Activated CD4-positive, alpha-beta T cell treated with anti-CD3 and anti-CD28 coated beads, Interleukin-2, amount 10 ng/mL, durations not matched to agents 24 days and 14 days (primary cell): ENCODE data around the gene ANKRD31. TPM values are rescaled to one million over a fixed set of nuclear protein-coding genes. Genes with fewer than 3 reads are reported as not detected.
"Not testable (repeated sequence)": the region's sequence is repeated elsewhere in the genome, so short reads cannot be mapped to it uniquely, and the experiment has no call there.

Experiments used
- DNase-seq: peaks from one replicate; pipeline ENCODE4 v3.0.0; 2022
- H3K27ac Mint-ChIP-seq: one replicate; pipeline ENCODE4 v1.8.0; 2022; ENCODE audit warnings: mild to moderate bottlenecking, mixed read lengths
- H3K27me3 Mint-ChIP-seq: one replicate; pipeline ENCODE4 v1.8.0; 2022; ENCODE audit warnings: mixed read lengths
- H3K36me3 Mint-ChIP-seq: one replicate; pipeline ENCODE4 v1.8.0; 2022; ENCODE audit warnings: low read depth, mild to moderate bottlenecking, mixed read lengths
- H3K4me1 Mint-ChIP-seq: one replicate; pipeline ENCODE4 v1.8.0; 2021; ENCODE audit warnings: mixed read lengths
- H3K4me3 Mint-ChIP-seq: one replicate; pipeline ENCODE4 v1.8.0; 2022; ENCODE audit warnings: mild to moderate bottlenecking, moderate library complexity, mixed read lengths
- H3K9me3 Mint-ChIP-seq: one replicate; pipeline ENCODE4 v1.8.0; 2021; ENCODE audit warnings: mixed read lengths
- intact Hi-C: fragments of 100-400 bp; cut with micrococcal nuclease; formaldehyde crosslinking; loops from one replicate; pipeline ENCODE4 v1.15.1; 2023
- total RNA-seq: library from RNA; stranded (reverse); gene quantifications from 2 replicates; pipeline ENCODE4 v1.2.3, GENCODE V29; 2022

ANKRD31 gene
- total RNA-seq, 1 donor from 2014 or later, result 0.47 TPM

DNA sequence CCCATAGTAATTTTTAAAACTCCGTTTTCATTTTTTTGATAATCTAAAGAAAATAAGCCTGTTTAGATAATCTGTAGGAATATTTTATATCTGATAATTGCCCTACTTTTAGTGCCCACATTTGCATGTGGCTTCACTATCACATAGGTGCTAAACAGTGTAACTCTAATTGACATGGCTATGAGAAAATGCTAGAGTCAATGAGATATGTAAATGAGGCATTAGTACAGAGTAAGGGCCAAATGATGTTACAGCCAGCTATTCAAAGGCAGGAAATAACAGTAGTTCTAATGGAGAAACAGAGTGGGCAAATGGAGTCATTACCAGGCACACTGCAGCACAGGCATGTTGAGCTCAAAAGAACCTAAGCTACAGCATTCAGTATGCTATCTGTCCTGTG, 147.0 kb downstream of the ANKRD31 start:
- Mint-ChIP-seq H3K36me3 (no peaks in the 10 kb centered on the region), H3K4me1 (peaks cover 9% of the 10 kb centered on the region), H3K9me3 (peaks cover 6% of the 10 kb centered on the region), H3K27me3 (peaks cover 8% of the 10 kb centered on the region), H3K27ac (no peak overlapping the region), H3K4me3 (no peak overlapping the region)
- intact Hi-C loops, result loop anchor here (5.0 kb wide), 1 partner anchor 152 kb away; no protein-coding TSS in a partner anchor
- DNase-seq, result no peak

DNA sequence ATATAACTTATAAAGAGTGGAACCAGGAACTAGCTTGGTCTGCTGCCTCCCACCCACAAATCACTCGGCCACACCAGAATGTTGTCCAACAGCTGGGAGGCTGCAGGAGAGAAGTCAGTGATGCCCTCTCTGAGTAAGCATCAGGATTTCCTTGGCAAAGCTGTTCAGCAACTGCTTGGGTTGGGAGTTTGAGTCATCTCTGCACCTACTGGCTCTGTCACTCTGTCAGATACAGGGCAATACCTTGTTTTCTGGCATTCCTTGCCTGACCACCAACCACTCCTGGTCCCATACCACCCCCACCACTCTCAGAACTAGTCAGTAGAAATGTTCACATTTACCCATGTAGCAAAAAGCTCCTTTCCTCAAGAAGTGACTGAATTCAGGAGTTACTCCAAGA, 147.5 kb downstream of the ANKRD31 start:
- DNase-seq, result no peak
- H3K4me1 Mint-ChIP-seq, result peaks cover 9% of the 10 kb centered on the region
- peaks cover 8% of the 10 kb centered on the region for H3K27me3 Mint-ChIP-seq
- no peak overlapping the region for H3K27ac Mint-ChIP-seq
- H3K4me3 Mint-ChIP-seq, result no peak overlapping the region
- peaks cover 6% of the 10 kb centered on the region for H3K9me3 Mint-ChIP-seq
- intact Hi-C loops, result loop anchor here (5.0 kb wide), 1 partner anchor 152 kb away; no protein-coding TSS in a partner anchor
- H3K36me3 Mint-ChIP-seq, result no peaks in the 10 kb centered on the region

- peaks cover 9% of the 10 kb centered on the region for H3K4me1 Mint-ChIP-seq
- H3K9me3 Mint-ChIP-seq, result peaks cover 6% of the 10 kb centered on the region
- peaks cover 8% of the 10 kb centered on the region for H3K27me3 Mint-ChIP-seq
- H3K36me3 Mint-ChIP-seq, result no peaks in the 10 kb centered on the region
- no peak overlapping the region for H3K27ac Mint-ChIP-seq
- no peak overlapping the region for H3K4me3 Mint-ChIP-seq
- intact Hi-C loops, result loop anchor here (5.0 kb wide), 1 partner anchor 151 kb away; no protein-coding TSS in a partner anchor
- DNase-seq, result no peak
Measured at GRCh38 chr5:75088648-75089047, 148.0 kb downstream of the ANKRD31 start.

DNA sequence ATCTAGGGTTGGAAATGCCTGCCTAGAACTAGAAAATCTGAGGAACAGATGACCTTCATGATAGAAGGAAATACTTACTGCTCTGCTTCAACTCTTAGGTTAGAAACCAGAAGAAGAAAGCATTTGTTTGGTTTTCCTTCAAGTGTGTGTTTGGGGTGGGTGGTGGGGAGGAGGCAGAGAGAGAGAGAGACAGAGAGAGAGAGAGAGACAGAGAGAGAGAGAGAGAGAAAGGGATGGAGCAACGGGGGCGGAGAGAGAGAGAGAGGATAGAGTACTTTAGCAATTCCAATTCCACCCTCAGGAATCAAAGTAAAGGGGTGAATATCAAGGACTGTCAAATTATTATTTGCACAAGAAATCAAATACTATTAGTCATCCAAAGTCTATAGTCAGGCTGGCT, 155.2 kb downstream of the ANKRD31 start:
- H3K27ac Mint-ChIP-seq, result no peak overlapping the region
- intact Hi-C loops, result no loop called here
- no peaks in the 10 kb centered on the region for H3K4me1 Mint-ChIP-seq
- no peak for DNase-seq
- H3K9me3 Mint-ChIP-seq, result no peaks in the 10 kb centered on the region
- no peaks in the 10 kb centered on the region for H3K27me3 Mint-ChIP-seq
- no peaks in the 10 kb centered on the region for H3K36me3 Mint-ChIP-seq
- H3K4me3 Mint-ChIP-seq, result no peak overlapping the region

DNA sequence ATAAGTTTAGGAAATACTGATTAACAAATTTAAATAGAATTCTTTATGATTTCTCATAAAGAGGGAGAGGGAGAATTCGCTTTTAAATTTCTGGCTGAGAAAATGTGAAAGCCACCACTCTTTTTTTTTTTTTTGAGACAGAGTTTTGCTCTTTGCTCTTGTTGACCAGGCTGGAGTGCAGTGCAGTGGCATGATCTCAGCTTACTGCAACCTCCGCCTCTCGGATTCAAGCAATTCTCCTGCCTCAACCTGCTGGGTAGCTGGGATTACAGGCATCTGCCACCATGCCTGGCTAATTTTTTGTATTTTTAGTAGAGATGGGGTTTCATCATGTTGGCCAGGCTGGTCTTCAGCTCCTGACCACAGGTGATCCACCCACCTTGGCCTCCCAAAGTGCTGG, 157.3 kb downstream of the ANKRD31 start:
- H3K27me3 Mint-ChIP-seq, H3K4me3 Mint-ChIP-seq, DNase-seq, intact Hi-C loops, H3K36me3 Mint-ChIP-seq, H3K9me3 Mint-ChIP-seq, H3K4me1 Mint-ChIP-seq, H3K27ac Mint-ChIP-seq: not testable (repeated sequence)

GRCh38 chr5:75078027-75078426, 158.7 kb downstream of the ANKRD31 start:
- Mint-ChIP-seq H3K4me1 (peaks cover 2% of the 10 kb centered on the region), H3K4me3 (no peak overlapping the region), H3K9me3 (no peaks in the 10 kb centered on the region), H3K27ac (no peak overlapping the region), H3K27me3 (no peaks in the 10 kb centered on the region), H3K36me3 (no peaks in the 10 kb centered on the region)
- intact Hi-C loops, result no loop called here
- DNase-seq, result no peak

GRCh38 chr5:75072061-75072460, 164.6 kb downstream of the ANKRD31 start:
- Mint-ChIP-seq H3K4me3 (no peak overlapping the region), H3K27me3 (no peaks in the 10 kb centered on the region), H3K27ac (no peak overlapping the region), H3K9me3 (peaks cover 8% of the 10 kb centered on the region), H3K4me1 (peaks cover 2% of the 10 kb centered on the region), H3K36me3 (no peaks in the 10 kb centered on the region)
- intact Hi-C loops, result no loop called here
- DNase-seq, result no peak

- DNase-seq, result no peak
- no peak overlapping the region for H3K4me3 Mint-ChIP-seq
- no peaks in the 10 kb centered on the region for H3K36me3 Mint-ChIP-seq
- intact Hi-C loops, result no loop called here
- H3K27ac Mint-ChIP-seq, result no peak overlapping the region
- no peaks in the 10 kb centered on the region for H3K27me3 Mint-ChIP-seq
- H3K4me1 Mint-ChIP-seq, result peaks cover 2% of the 10 kb centered on the region
- H3K9me3 Mint-ChIP-seq, result peaks cover 8% of the 10 kb centered on the region
Measured at GRCh38 chr5:75071100-75071499, 165.6 kb downstream of the ANKRD31 start.

DNA sequence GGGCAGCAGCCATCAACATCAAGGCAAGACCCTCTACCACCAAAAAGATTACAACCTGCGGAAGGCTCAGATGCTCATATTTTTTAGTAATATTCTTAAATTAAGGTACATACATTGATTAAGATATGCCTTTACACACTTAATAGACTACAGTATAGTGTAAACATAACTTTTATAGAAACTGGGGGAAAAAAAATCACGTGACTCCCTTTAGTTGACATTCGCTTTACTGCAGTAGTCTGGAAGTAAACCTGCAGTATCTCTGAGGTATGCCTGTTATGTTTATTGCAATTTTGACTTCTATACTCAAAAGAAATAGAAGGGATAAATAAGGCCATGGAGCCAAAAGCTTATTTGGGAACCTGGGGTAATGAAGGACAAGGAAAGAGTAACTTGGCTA, 169.2 kb downstream of the ANKRD31 start:
- no peak overlapping the region for H3K4me3 Mint-ChIP-seq
- peaks cover 8% of the 10 kb centered on the region for H3K9me3 Mint-ChIP-seq
- DNase-seq, result no peak
- H3K27me3 Mint-ChIP-seq, result no peaks in the 10 kb centered on the region
- intact Hi-C loops, result no loop called here
- H3K36me3 Mint-ChIP-seq, result no peaks in the 10 kb centered on the region
- H3K4me1 Mint-ChIP-seq, result peaks cover 7% of the 10 kb centered on the region
- no peak overlapping the region for H3K27ac Mint-ChIP-seq

DNA sequence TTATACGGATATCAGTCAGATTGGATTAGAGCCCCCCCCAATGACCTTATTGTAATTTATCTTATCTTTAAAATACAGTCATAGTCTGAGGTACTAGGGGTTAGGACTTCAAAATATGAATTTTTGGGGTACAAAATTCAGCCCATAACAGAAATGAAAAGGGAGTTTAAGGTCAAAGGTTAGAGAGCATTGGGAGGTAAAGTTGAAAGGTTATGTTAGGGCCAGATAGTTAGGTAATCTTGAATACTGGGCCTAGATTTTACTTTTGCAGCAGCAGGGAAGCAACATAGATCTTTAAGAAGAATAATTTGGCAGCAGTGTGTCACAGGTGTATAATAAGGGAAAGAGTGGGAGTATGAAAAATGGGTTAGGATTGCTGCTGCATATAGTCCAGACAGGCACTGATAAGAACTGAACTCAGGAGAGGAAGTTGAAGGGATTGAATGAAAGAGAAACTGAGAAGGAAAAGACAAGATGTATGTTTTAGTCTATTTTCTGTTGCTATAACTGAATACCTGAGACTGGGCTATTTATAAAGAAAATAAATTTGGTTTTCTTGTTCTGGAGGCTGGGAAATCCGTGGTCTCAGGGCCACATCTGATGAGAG, 173.7 kb downstream of the ANKRD31 start:
- Mint-ChIP-seq H3K36me3 (no peaks in the 10 kb centered on the region), H3K9me3 (no peaks in the 10 kb centered on the region), H3K27ac (no peak overlapping the region), H3K27me3 (no peaks in the 10 kb centered on the region), H3K4me1 (peaks cover 24% of the 10 kb centered on the region), H3K4me3 (no peak overlapping the region)
- DNase-seq, result peak; percentile 28
- intact Hi-C loops, result no loop called here

DNA sequence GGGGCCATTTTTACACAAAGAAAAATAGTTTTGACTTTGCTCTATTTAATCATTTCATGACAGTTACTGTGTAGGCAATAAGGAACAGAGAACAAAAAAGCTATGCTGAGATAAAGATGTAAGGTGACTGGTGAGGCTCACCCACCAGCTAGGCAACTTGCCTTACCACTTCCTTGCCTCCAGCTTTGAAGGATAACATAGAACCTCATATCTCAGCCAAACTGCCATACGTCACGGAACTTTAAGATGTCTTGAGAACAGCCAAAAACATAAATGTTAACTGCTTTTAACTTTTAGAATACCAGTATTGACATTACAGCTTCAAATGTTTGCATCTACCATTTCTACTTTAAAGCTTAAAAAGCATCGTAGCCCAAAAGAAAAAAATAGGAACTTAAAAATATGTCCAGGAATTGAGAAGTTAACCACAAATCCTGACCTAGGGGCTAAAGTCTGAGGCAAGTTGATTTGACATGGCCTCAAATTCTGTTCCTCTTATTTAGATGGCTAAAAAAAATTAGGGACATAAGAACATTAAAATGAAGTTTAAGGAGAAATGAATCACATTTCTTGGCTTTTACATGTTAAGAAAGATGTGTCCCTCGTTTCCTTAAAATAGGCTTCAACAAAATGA, 176.6 kb downstream of the ANKRD31 start:
- Mint-ChIP-seq H3K4me3 (no peak overlapping the region), H3K27ac (peak overlapping the region; percentile 27), H3K9me3 (no peaks in the 10 kb centered on the region), H3K36me3 (no peaks in the 10 kb centered on the region), H3K27me3 (peaks cover 7% of the 10 kb centered on the region), H3K4me1 (peaks cover 31% of the 10 kb centered on the region)
- DNase-seq, result peak; percentile 76
- intact Hi-C loops, result loop anchor here (10.0 kb wide), 2 partner anchors 605 to 655 kb away; partner anchors contain the start of gene POC5

DNA sequence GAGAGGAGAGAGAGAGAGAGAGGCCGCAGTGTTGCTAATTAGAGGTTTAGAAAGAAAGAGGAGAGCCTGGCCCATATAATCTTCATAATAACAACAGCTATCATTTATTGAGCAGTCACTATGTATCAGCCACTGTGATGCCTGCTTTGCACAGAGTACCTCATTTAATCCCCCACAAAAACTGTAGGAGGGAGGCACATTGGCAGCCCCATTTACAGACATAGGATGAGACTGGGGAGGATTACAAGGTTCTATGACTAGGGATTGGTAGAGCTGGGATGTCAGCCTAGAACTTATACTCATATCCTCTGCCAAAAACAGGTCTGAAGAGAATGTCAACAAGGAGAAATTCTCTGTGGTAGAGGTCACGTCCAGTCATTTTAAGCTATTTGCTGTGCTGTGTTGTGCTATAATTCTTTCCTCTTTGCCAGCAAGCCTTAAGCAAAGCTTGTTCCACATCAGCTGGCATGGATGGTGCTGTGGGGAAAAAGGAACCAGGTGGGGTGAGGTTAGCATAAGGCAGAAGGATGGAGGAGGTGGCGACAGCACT, 177.6 kb downstream of the ANKRD31 start:
- H3K27ac Mint-ChIP-seq, result peak overlapping the region; percentile 46
- H3K4me3 Mint-ChIP-seq, result no peak overlapping the region
- H3K4me1 Mint-ChIP-seq, result peaks cover 36% of the 10 kb centered on the region
- peaks cover 13% of the 10 kb centered on the region for H3K27me3 Mint-ChIP-seq
- no peaks in the 10 kb centered on the region for H3K36me3 Mint-ChIP-seq
- no peaks in the 10 kb centered on the region for H3K9me3 Mint-ChIP-seq
- intact Hi-C loops, result loop anchor here (10.0 kb wide), 2 partner anchors 606 to 656 kb away; partner anchors contain the start of gene POC5
- peak; percentile 48 for DNase-seq

GRCh38 chr5:75057561-75057960, 179.1 kb downstream of the ANKRD31 start:
- Mint-ChIP-seq H3K9me3 (no peaks in the 10 kb centered on the region), H3K27ac (no peak overlapping the region), H3K4me1 (peaks cover 35% of the 10 kb centered on the region), H3K36me3 (no peaks in the 10 kb centered on the region), H3K4me3 (no peak overlapping the region), H3K27me3 (peaks cover 13% of the 10 kb centered on the region)
- intact Hi-C loops, result loop anchor here (10.0 kb wide), 2 partner anchors 607 to 657 kb away; partner anchors contain the start of gene POC5
- peak; percentile 61 for DNase-seq

- Mint-ChIP-seq H3K36me3 (no peaks in the 10 kb centered on the region), H3K4me1 (peaks cover 50% of the 10 kb centered on the region), H3K27ac (no peak overlapping the region), H3K27me3 (peaks cover 15% of the 10 kb centered on the region), H3K4me3 (no peak overlapping the region), H3K9me3 (no peaks in the 10 kb centered on the region)
- intact Hi-C loops, result loop anchor here (10.0 kb wide), 2 partner anchors 609 to 659 kb away; partner anchors contain the start of gene POC5
- peak; percentile 47 for DNase-seq
Measured at GRCh38 chr5:75055727-75056144, 180.9 kb downstream of the ANKRD31 start.
